Activated CD8-positive, alpha-beta memory T cell treated with anti-CD3 and anti-CD28 coated beads for 48 hours (primary cell): ENCODE data around the gene ARMH3.
"Not testable (repeated sequence)": the region's sequence is repeated elsewhere in the genome, so short reads cannot be mapped to it uniquely, and the experiment has no call there.

ENCODE experiments used
- DNase-seq, 3 experiments: peaks; one replicate each; pipeline ENCODE4 v3.0.0-alpha.2; 2020; ENCODE audit warnings: low read depth in 2 of 3, low spot score in 2 of 3

The ARMH3 gene

DNA sequence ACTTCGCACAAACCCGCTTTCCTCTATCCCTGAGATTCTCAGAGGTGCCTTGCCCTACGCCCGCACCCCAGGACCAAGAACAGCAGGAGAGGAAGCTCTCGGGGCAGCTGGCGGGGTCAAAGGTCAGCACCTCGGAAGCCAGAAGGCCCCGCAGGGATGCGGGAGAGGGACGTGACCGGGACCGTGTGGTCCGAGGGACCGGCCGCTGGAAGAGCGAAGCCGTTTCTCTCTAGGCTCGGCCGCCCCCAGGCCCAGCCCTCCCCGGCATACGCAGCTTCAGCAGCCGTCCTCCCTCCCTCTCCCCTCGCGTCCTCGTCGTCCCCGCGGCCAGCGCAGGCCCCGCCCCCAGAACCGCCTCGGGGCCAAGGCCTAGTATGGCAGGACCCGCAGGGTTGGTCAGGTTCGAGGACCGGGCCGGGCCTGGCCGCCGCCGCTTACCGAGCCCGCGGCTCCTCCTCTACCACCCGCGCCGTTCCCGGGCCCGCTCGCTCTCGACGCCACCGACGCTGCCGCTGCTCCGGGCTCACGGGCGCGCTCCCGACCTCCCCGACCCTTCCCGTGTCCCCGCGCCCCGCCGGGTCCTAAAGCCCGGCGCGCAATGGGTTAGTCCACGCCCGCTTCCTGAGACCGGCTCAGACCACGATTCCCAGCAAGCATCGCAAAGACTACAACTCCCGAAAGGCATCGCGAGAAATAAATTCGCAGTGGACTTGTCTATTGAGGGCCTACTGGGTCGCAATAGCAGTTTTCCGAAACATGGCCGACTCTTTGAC, at the start of gene ARMH3:
TSS of gene ARMH3 (minus strand) at position 527 of the 773 bp plus-strand sequence. CDS start 16,059 bp downstream, outside the sequence.
- peak; percentile 55 to 81 (median 73) for DNase-seq

GRCh38 chr10:102102421-102102820, 46.4 kb upstream of the ARMH3 start:
- DNase-seq, result no peak

DNA sequence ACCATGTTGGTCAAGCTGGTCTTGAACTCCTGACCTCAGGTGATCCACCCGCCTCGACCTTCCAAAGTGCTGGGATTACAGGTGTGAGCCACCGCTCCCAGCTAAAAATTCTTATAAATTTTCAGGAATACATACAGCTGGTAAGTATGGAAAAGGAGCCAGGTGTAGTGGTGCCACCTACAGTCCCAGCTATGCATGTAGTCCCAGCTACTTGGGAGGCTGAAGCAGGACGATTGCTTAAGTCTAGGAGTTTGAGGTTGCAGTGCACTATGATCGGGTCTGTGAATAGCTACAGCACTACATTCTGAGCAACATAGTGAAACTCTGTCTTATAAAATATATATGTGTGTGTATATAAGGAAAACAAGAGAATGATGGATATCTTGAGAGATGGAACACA, 45.2 kb upstream of the ARMH3 start:
- DNase-seq, result no peak

GRCh38 chr10:102096449-102096848, 40.5 kb upstream of the ARMH3 start:
- no peak for DNase-seq

DNA sequence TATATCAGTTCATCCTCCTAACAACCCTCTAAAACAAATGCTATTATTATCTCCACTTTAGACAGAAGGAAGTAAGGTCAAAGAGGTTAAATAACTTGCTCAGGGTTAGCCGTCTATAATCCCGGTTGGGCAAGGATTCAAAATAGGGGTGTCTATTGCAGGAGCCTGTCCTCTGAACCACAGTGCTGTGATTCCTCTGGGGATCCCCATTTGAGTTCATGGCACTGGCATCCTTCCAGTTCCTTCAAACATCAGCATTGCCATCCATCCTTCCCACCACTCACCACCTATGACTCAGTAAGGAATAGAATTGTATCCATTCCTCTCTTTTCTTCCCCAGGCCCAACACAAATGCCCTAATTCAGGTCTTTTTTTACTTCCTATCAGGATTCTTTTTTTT, 34.8 kb upstream of the ARMH3 start:
- no peak for DNase-seq

DNA sequence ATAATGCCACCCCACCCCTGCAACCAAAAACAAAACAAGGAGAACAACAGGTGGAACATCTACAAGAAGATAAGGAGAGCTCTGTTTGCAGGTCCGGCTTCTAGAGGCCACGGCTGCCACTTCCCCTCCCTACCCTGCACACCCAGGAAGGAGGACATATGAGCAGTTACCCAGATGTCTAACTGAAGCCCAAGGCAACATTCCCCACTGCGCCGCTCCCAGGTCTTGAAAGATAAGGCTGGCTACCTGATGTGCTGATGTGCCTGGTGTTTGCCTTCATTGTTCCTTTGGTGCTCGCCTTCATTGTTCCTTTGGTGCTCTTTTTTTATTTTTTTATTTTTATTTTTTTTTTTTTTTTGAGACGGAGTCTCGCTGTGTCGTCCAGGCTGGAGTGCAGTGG, 30.2 kb upstream of the ARMH3 start:
- DNase-seq, result no peak

DNA sequence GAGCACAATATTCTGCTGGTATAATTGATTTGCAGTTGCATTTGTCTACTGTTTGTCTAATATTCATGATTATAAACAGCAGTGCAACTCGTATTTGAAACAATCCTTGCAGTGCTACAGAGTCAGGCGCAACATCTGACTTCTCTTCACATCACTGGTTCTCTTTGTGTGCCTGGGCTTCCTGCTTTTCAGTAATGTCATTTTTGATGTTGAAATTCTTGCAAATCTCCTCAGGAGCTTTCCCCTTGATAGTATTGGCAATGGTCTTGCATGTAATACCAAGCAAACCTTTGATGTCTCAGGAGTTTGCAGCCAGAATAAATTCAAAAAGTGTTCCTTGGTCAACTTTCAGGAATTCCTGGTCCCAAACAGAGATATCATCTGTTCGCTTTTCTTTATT, 29.4 kb upstream of the ARMH3 start:
- DNase-seq, result no peak

DNA sequence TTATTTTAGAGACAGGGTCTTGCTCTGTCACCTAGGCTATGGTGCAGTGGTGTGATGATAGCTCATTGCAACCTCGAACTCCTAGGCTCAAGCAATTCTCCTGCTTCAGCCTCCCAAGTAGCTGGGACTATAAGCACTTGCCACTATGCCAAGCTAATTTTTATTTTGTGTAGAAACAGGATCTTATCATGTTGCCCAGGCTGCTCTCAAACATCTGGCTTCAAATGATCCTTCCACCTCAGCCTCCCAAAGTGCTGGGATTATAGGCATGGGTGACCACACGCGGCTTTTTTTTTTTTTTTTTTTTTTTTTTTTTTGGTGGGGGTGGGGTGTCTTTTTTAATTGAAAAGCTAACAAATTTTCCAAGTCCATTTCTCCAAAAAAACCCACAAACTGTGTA, 27.6 kb upstream of the ARMH3 start:
- no peak for DNase-seq

DNA sequence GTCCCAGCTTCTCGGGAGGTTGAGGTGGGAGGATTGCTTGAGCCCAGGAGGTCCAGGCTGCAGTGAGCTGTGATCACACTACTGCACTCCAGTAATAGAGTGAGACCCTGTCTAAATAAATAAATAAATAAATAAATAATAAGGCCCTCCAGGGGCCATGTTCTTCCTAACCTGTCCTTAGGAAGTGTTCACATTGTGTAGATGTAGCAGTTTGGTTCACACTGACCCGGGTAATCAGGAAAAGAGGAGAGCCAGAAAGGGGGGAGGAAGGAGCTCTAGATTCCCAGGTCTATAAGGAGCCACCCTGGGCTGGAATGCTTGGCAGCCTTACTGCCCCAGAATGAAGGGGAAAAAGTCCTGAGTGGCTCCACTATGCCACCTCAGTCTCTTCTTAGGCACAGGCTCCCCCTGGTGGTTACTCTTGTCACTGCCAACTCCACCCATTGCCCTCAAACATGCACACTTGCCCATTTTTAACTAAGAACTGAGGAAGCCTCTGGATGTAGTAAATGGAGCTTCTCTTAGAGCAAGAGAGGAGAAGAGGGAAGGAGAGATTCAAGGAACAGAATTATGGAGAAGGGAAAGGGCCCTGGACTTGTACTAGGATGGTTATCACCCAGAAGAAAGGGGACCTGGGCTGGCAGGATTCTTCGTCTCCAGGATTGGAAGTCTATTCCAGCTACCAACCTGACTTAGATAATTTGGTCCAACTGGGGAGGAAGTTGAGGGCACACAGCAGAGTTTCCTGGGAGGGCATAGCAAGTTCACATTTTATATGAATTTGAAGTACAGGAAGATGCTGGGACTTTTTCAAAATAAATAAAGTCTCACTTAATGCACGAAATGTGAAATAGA, 16.9 kb upstream of the ARMH3 start:
- DNase-seq, result peak; percentile 38 to 72 (median 58)

GRCh38 chr10:102069071-102069470, 13.1 kb upstream of the ARMH3 start:
- DNase-seq, result no peak

- DNase-seq, result no peak
These were observed 12.2 kb upstream of the ARMH3 start for GRCh38 chr10:102068216-102068615.

DNA sequence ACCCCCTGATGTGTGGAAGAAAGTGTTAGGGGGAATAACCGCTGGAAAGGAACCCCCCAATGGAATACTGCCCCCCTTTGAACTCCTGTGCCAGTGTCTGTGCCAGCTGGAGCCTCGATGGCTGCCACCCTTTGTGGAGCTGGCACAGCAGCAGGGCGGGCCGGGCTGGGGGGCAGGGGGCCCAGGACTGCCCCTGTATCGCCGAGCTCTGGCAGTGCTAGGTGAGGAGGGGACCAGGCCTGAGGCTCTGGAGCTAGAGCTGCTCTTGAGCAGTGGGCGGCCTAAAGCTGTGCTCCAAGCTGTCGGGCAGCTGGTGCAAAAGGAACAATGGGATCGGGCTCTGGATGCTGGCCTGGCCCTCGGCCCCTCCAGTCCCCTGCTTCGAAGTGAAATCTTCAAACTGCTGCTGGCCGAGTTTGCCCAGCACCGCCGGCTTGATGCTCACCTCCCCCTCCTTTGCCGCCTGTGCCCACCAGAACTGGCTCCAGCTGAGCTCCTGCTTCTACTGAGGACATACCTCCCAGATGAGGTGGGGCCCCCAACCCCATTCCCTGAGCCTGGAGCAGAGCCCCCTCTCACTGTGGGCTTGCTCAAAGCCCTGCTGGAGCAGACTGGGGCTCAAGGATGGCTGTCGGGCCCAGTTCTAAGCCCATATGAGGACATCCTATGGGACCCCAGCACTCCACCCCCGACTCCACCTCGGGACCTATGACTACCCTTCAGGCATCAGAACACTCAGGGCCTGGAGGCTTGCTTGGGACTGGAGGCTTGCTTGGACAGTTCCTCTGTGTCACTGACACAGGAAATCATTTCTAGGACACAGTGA, 11.3 kb upstream of the ARMH3 start:
- no peak for DNase-seq

- no peak for DNase-seq
These were observed 10.6 kb upstream of the ARMH3 start for GRCh38 chr10:102066399-102067088.

- peak in 1 of 3 experiments; percentile 15 for DNase-seq
These were observed 9.8 kb upstream of the ARMH3 start for GRCh38 chr10:102065561-102066398.

GRCh38 chr10:102064868-102065560, 9.0 kb upstream of the ARMH3 start, which contains the start of gene HPS6:
HPS6 (plus strand) TSS chr10:102065349; CDS start chr10:102065475, 126 bp downstream.
- DNase-seq, result peak; percentile 72 to 83 (median 83)

DNA sequence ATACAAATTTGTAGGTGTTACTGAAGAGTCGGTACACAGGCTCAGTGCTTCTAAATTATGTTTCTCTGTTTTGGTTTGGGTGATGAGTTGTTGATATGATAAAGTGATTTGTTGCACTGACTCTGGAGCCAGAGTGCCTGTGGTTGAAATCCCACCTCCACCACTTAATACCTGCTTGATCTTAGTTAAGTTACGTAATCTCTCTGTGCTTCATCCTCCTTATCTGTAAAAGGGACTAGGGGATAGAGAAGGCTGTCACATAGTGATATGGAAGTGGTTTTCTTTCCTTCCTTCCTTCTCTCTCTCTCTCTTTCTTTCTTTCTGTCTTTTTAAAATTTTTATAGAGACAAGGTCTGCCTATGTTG, 8.5 kb upstream of the ARMH3 start:
- DNase-seq, result no peak

GRCh38 chr10:102059987-102060386, 4.0 kb upstream of the ARMH3 start:
- DNase-seq, result no peak

DNA sequence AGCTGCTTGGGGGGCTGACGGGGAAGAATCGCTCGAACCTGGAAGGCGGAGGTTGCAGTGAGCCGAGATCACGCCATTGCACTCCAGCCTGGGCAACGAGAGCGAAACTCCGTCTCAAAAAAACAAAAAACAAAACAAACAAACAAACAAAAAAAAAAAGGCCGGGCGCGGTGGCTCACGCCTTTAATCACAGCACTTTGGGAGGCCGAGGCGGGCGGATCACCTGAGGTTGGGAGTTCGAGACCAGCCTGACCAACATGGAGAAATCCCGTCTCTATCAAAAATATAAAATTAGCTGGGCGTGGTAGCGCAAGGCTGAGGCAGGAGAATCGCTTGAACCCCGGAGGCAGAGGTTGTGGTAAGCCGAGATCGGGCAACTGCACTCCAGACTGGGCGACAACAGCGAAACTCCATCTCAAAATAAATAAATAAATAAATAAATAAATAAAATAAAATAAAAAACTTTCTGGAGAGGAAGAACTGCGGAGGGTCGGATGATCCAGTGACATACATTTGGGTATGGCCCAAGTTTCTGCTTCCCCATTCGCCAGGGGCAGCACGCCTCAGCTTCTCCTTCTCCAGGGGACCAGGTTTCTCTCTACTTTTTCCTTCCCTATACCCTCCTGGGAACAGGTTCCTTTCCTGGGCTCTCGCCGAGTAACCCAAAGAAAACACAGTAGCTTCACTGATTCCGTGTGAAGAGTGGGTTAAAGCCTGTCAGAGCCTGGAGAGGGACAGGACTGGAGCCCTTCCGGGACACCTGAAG, 909 bp downstream of the ARMH3 start:
- DNase-seq, result not testable (repeated sequence)
